ENCODE results near the gene DNLZ.
"Not testable (repeated sequence)": the region's sequence is repeated elsewhere in the genome, so short reads cannot be mapped to it uniquely, and the experiment has no call there.

DNLZ gene

DNA sequence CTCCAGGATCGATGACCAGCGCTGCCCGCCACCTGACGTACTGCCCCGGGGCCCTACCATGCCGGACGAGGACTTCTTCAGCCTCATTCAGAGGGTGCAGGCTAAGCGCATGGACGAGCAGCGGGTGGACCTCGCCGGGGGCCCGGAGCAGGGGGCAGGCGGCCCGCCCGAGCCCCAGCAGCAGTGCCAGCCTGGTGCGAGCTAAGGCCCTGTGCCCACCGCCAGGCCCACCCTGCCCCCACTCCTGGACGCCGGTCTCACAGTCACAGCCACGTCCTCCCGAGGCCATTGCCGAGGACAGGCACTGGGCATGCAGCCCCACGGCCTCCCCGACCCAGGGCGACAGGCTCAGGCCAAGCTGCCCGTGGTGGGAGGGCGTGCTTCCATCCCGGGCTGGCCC, 5.5 kb downstream of the DNLZ start:
- DNase-seq, result no peak

DNA sequence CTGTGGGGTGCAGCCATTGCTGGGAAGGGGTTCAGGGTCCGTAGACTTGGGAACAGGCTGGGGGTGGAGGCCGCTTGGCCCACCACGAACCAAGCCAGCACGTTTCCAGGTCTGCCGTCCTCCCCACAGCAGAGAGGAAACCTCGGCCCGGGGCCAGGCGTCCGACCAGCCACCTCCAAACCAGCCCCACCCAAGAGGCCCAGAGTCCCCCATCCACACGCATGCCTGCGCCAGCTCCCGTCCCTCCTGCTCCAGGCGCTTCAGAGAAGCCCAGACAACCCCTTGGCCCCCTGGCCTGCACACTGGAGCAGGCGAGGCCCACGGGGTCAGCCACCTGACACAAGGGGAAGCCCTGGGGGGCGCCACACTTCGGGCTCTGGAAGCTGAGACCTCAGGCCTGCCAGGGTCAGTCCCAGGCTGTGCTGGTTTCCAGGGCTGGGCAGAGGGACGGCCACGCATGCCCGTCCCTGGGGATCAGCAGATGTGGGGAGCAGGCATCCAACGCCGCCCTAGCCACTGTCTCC, 6.3 kb downstream of the DNLZ start:
- no peak for DNase-seq

DNA sequence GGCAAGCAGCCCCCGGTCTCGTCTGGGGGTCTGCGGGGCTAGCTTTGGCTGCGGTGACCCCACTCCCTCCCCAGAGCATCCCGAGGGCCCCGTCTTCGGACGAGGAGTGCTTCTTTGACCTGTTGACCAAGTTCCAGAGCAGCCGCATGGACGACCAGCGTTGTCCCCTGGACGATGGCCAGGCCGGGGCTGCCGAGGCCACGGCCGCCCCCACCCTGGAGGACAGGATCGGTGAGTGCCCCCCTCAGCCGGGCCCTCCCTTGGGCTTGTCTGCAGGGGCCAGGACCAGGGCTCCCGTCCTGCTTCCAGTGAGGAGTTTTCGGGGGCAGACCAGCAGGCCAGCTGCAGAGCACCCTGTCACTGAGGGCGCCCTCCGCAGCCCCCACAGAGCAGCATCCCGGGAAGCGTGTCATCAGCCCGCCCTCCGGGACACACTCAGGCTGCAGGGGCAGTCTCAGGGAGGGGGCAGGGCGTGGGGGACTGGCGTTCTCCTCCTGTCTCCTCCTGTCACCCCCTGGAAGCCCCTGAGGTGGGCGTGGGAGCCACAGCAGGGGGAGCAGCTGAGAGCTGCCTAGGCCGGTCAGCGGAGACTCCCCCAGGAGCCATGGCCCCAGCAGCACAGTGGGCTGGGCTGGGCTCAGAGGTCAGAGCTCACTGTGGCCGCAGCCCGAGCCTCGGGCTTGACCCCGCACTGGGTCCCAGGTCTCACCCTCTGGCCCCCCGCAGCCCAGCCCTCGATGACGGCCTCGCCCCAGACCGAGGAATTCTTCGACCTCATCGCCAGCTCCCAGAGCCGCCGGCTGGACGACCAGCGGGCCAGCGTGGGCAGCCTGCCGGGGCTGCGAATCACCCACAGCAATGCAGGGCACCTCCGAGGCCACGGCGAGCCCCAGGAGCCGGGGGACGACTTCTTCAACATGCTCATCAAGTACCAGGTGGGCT, 7.7 kb downstream of the DNLZ start:
- no peak for DNase-seq

DNA sequence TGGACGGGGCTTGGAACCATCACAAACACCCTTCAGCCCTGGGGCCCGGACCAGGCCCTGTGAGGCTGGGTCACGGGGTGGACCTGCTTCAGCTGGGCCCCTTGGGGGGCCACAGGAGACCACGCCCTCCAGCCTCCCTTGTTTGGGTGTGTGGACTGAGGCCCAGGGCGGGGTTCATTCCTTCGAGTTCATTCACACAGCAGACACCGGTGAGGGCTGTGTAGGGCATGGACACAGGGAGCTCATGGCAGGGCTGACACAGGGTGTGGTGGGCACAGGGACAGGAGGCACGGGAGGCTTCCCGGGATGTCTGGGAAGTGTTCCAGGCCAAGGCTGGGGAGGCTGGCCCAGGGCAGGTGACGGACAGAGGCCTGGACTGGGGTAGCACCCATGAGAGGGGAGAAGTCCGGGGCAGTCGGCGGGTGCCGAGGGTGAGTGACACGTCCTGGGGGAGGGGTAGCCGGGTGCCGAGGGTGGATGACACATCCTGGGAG, 8.9 kb downstream of the DNLZ start:
- DNase-seq, result no peak

DNA sequence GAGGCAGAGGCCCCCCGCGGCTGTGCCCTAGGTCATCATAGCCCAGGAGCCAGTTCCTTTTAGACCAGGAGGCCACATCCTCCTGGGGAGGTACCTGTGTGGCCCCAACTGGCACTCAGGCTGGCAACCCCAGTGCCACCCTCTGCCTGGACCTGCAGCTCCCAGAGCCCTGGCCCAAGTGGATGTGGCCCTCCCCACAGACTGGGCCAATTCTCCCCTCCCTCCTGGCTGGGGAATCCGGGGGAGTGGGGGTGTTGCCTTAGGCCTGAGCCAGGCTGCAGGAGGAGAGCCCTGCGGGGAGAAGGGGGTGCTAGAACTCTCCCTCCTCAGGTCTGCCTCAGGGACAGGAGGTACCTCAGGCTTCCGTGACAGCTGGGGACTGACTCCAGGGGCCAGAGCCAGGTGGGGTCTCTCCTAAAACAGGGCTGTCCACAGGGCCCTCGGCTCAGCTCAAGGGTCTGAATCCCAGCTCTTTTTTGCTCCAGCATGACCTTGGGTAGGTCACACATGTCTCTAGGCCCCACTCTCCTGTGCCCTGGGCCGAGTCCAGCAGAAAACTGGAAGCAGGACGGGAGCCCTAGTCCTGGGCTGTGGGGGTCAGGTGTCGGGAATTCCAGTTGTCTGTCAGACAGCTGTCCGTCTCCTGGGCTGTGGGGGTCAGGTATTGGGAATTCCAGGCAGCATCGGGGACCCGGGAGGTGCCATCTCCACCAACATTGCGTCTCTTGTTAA, 9.6 kb downstream of the DNLZ start:
- no peak for DNase-seq

DNA sequence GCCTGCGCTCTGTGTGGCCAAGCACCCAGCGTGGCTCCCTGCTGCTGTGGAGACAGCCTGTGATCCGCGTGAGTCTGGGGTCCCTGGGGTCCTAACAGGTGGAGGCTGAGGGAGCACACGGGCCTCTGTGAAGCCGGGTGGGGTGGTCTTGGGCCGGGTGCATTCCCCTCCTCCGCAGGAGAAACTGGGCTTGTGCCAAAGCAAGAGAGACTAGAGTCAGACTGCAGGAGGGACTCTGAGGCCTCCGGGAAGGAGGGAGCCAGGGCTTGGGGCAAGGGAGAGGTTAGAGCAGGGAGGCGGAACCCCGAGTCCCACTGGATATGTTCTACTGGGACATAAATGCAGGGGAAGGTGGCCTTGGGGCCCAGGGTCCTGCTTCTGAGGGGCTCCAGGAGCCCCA, 10.5 kb downstream of the DNLZ start:
- DNase-seq, result no peak

DNA sequence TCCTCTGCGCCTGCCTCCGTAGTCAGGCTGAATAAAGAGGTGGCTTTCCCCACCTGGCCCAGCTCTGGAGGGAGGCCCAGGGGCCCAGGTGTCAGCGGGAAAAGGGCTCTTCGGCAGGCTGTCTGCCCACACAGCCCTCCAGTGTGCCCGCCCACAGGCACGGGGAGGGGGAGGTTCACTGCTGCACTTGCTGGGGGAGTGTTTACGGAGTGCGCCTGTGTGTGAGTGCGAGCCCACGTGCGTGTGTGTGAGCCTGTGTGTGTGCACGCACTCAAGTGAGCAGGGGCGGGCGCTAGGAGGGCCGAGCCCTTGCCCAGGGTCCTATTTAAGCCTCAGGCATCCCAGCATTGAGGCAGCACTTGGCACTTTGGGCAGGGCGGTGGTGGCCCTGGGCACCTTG, 10.9 kb downstream of the DNLZ start:
- no peak for DNase-seq

DNA sequence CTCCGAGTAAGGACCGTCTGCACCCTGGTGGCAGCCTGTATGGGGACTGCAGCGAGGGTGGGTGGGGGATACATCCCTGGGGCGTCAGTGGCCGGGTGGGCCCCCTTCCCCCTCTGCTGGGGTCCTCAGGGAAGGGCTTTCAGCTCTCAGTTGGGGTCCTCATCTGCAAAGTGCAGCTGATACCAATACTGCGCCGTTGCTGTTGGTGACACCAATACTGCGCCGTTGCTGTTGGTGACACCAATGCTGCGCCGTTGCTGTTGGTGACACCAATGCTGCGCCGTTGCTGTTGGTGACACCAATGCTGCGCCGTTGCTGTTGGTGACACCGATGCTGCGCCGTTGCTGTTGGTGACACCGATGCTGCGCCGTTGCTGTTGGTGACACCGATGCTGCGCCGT, 11.7 kb downstream of the DNLZ start:
- DNase-seq, result not testable (repeated sequence)

DNA sequence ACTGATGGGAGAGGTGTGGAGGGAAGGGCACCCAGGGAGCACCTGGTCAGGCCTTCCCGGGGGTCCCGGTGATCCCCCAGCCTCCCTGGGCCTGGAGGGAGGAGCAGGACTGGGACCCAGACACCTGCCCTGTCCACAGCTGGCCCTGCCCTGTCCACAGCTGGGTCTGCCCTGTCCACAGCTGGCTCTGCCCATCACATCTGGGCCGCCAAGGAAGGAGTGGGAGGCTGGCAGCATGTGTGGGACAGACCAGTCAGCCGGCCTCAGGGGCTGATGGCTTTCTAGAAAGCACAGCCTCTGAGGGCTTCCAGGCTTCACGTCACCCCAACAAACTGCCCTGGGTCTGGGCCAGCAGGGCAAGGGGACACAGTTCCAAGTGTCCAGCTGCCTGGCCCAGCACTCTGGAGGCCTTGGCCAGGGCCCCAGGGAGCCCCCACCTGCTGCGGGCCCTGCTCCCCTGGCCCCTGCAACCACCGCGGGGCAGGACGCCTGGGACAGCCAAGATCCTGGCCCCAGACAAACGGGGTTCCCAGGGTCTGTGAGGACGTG, 12.2 kb downstream of the DNLZ start:
- no peak for DNase-seq

DNA sequence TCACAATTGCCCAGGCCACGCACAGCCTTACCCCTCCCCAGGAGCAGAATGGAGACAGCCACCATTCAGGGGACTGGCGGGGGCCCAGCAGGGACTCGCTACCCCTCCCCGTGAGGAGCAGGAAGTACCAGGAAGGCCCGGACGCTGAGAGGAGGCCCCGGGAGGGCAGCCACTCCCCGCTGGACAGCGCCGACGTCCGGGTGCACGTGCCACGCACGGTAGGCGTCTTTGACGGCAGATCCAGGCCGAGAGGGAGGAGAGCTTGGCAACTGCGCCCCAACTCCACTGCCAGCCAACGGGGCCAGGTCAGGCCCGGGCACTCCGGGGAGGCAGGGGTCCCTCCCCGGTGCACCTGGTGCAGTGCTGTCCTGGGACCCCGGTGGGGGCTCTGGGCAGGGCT, 14.0 kb downstream of the DNLZ start:
- DNase-seq, result no peak

DNA sequence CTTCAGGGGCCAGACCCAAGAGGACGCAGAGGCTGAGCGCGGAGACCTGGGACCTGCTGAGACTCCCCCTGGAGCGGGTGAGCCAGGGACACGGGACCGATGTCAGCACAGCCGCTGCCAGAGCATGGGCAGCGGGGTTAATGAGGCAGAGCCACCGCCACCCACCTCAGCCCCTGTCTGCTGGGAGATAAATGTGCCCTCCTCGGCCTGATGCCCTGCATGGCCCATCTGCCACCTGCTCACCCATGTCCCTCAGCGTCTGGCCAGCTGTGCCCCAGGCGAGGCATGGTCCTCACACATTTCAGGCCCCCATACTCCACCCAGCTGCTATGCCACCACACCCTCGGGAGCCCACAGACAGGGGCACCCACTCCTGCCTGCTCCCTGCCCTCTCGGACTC, 14.9 kb downstream of the DNLZ start:
- no peak for DNase-seq

DNA sequence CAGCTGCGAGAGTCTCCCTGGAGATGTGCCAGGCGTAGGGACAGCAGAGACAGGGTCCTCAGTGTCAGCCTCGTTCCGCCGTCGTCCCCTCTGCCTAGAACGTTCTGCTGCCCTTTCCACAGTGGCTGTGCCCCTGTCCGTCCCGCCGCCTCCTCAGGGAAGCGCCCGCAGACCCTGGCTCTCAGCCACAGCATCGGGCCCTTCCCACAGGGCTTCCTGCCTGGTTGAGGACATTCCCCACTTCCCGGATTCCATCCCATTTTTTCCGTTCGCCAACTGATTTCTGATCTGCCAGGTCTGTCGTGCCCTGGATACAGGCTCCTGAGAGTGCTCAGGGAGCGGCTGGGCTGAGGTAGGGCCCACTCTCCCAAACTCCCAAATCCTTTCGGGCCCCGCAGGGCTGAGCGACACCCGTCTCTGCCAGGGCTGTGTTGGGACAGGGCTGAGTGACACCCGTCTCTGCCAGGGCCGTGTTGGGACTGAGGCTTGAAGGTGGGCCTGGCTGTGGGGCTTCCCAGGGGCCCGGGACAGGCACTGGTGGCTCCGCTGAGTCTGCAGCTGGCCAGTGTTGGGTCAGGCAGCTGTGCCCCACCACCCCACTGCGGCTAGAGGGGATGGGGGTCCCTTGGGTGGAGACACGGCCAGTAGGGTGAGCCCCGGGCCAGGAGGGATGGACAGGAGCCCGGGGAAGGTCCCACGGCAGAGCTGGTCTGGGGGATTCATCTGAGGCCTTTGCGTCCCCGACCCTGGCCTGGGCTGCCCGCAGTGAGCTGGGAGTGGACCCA, 15.9 kb downstream of the DNLZ start:
- no peak for DNase-seq

DNA sequence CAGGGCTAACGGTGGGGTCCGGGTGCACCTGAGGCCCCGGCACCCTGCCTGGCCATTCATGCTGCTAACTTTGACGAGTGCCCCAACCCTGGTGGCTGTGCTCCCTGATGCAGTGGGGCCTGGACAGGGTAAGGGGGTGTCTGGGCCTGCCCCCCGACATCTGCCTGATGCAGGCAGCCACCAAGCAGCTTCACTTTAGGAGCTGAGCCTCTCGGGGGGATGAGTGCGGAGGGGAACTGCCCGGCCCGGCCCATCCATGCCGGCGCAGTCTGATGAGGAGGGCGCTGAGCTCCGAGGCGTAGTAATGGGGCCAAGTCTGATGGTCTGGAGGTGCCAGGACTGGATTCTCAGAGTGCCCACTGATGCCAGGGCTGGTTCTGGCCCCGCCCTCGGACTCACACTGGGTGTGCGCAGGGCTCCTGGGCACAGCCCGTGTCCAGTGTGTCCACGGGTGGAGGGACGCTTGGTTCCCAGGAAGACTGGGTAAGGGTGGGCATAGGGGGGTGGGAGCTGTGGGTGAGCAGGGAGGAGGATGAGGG, 16.5 kb downstream of the DNLZ start:
- DNase-seq, result no peak

DNA sequence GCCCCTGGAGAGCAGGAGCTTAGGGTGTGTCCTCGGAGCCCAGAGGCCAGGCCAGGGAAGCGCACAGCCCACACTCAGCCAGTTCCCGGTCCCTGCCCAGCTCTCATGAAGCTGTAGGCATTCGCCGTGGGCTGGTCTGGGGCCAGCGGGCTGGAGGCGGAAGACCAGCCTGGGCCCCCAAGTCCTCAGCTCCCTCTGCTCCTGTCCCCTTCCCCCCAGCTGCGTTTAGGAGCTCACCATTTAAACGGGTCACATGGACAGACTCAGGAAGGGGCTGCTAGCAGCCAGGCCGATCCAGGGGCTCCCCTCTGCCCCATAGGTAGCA, 17.4 kb downstream of the DNLZ start:
- no peak for DNase-seq

DNA sequence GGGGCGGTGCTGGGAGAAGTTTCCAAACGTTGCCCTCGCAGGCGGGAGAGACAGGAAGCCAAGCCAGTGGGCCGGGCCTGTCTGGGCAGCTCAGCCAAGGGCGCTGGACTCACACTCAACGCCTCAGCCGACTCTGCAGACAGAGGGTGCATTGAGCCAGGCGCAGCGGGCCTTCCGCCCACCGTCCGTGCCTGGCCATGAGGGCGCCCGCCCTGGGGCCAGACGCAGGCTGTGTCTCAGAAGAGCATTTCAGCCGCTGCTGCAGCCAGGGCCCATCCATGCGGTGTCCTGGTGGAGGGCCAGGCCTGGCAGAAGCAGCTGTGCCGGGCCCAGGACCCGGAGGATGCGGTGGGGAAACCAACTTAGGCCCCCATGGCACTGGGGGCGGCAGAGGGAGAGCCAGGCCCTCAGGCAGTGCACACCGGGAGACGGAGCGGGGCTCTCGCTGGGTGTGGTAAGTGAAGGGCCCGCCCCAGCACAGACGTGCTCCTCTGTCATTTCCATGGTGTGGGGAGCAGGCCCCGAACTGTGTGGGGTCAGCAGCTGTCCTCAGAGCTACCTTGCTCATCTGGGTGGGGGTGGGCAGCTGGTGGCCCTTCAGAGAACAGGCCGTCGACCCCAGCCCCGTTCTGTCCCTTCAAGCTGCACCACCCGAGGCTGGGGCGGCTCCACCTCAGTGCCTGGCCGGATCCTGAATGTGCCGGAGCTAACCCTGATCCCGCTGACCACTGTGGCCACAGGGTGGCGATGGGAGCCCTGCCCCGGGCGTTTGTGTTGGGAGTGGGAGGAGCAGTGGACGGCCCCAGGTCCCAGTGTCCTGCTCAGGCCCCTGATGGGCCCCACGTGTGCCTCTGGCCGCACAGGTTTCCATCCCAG, 18.0 kb downstream of the DNLZ start:
- no peak for DNase-seq

DNA sequence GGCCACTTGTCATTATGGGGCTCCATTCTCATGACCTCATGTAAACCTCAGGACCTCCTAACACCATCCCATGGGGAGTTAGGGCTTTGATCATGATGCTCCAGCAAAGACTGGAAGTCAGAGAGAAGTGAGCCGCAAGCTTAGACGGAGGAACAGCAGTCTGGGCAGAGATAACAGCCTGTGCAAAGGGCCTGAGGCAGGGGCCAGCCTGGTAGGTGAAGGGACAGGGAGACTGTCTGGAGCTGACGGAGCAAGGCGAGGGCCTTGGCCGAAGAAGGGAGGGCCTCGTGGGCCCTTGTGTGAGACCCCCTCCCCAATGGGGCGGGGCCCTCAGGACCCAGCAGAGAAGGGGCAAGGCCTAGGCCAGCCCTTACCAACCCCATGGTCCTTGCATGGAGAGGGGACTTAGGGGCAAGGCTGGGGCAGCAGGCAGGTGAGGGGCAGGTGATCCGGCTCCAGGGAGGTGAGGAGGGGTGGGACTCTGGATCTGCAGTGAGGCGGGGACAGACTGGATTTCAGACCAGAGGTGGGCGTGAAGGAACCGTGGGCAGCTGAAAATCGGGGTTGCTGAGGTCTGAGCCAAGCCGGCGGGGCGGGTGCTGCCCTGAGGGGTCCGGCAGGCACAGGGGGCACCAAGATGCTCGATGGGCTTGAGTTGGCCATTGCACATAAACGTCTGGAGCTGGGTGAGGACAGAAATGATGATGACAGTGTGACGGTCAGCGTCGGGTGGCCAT, 18.8 kb downstream of the DNLZ start:
- DNase-seq, result no peak

DNA sequence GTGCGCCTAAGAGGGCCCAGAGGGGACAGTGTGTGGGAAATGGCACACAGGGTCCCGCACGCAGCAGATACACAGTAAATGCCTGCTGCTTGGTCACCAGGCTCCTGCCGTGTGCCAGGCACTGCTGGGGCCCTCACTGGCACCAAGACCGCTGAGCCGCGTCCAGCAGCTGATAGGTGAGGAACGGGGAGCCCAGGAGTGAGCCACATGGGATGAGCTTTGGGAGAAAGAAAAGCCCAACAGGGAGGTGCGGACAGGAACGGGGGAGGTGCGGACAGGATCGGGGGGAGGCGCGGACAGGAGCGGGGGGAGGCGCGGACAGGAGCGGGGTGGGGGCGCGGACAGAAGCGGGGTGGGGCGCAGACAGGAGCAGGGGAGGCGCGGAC, 19.7 kb downstream of the DNLZ start:
- no peak for DNase-seq

DNA sequence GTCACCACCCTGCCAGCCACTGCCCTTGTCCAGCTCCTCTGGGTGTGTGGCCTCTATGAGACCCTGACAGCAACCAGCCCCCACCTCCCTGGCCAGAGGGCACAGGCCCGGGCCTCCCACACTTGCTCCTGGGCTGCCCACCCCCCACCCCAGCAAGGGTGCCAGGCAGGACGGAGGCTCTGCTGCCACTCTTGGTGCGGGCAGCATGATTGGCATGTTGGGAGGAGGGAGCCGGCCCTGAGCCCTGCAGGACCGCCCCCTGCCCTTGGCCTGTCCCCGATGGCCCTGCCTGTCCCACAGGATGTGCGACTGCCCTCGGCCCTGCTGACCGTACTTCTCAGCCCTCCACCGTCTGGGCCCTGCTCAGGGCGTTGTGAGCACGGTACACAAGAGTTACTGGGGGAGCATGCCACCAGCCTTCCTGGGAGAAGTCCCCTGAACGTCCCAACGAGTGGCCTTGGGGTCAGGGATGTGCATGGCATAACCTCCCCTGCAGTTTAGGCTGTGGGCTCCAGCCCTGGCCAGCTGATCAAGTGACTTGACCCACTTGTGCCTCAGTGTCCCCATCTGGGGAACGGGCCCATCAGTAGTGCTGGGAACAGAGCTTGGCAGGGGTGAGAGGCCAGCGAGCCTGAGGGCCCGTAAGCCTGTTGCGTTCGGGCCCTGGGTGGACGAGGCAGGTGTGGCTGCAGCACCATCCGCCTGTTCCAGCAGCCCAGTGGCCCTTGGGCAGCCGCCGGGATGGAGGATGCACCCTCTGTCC, 20.2 kb downstream of the DNLZ start:
- no peak for DNase-seq

DNA sequence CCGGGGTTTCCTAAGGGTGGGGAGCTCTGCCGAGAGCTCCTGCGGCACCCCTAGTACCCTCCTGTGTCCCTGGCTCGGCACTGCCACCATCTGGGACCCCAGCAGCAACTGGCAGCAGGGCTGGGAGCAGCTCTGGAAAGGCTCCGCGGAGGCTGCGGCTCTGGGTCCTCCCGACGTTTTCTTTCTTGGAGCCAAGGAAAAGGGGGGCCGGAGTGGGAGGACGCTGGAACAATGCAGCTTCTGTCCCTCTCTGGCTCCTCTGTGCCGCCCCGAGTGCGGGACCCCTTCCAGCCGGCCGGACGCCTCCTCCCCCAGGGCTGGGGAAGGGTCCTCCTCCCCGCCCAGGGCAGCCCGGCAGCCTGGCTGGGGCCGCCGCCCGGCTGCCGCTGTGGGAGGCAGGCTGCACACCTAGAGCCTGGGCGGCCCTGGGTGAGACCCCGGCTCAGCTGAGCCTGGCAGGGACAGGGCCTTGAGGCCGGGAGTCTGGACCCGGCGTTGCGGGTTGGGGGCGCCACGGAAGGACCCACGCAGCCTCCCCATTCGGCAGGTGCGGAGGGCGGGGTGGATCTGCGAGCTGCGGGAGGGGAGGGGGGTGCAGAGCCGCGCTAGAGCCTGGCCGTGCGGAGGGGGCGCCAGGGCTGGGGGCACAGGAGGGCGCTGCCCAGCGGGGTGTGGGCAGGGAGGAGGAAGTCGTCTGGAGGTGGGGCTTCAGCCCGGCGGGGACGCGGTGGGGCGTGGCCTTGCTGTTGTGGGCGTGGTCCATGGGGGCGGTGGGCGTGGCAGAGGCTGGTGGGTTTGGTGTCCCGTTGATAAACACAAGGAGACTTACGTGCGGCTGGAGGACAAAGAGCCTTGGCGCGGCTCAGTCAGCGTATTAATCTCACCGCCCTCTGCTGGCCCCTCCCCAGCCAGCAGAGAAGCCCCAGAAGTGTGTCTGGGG, 21.1 kb downstream of the DNLZ start:
- DNase-seq, result peak; percentile 67

Measured in stimulated activated CD4-positive, alpha-beta T cell treated with anti-CD3 and anti-CD28 coated beads, Interleukin-1b, Interleukin-23, amount 100 ng/mL, for 48 hours (primary cell).